ENCODE data around the gene KCTD13.

KCTD13 gene

DNA sequence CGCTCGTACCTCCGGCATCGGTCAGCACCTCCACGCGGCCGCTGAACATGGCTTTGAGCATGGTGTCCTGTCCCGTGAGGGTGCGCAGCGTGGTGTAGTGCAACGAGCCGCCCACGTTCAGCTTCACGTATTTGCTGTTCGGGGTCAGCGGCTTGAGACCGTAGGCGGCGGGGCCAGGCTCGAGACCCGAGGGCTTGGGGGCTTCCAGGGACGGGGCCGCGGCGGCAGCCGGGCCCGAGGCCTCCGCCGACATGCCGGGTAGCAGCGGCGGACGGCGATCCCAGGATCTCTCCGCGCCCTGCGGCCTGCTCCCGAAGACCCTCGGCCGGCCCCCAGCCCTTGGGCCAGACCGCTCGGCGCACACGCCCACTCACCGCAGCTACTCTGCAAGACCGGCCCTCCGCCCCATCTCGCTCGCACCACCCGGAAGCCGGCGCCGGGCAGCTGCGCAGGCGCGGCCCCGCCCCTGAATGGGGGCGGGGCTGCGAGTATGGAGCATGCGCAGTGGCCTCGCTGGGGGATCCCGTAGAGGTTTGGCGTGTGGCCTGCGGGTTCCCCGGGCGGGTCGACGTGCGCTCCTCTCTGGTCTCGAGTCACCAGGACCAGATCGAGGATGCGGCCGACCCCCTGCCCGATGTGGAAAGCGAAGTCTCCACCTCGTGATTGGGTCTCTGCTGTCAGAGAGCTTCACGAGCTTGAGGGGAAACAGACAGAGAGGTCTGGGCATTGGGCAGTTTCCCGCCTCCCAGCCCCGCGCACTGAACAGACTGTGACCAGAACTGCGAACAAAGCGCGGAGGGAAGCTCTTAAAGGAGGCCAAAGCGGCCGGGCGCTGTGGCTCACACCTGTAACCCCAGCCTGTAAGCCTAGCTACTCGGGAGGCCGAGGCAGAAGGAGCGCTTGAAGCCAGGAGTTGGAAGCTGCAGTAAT lies at the start of gene KCTD13:
Gene KCTD13, minus strand, starts transcription at position 446 of the 930 bp plus-strand sequence. Its CDS starts 193 bp downstream, at position 253.
- Histone ChIP-seq H3K36me3 (peaks cover 26% of the 10 kb centered on the region), H3K4me1 (ENCODE audit: control insufficient read depth in 1 of 2, insufficient read depth in 1 of 2, low read depth in 1 of 2, low read length in 1 of 2) (peaks cover 29 to 35% of the 10 kb centered on the region in 2 experiments), H3K4me3 (ENCODE audit: low read depth in 1 of 2, low read length in 1 of 2) (peak within 1 kb of the TSS; percentile 84 to 99), H3K27me3 (no peaks in the 10 kb centered on the region), H3K9me3 (no peaks in the 10 kb centered on the region), H3K27ac (peak within 1 kb of the TSS; percentile 83)
- TF ChIP-seq, protein P1, sequence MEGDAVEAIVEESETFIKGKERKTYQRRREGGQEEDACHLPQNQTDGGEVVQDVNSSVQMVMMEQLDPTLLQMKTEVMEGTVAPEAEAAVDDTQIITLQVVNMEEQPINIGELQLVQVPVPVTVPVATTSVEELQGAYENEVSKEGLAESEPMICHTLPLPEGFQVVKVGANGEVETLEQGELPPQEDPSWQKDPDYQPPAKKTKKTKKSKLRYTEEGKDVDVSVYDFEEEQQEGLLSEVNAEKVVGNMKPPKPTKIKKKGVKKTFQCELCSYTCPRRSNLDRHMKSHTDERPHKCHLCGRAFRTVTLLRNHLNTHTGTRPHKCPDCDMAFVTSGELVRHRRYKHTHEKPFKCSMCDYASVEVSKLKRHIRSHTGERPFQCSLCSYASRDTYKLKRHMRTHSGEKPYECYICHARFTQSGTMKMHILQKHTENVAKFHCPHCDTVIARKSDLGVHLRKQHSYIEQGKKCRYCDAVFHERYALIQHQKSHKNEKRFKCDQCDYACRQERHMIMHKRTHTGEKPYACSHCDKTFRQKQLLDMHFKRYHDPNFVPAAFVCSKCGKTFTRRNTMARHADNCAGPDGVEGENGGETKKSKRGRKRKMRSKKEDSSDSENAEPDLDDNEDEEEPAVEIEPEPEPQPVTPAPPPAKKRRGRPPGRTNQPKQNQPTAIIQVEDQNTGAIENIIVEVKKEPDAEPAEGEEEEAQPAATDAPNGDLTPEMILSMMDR (IDR thresholded peaks at IDR 0.05), result peak; percentile 25

DNA sequence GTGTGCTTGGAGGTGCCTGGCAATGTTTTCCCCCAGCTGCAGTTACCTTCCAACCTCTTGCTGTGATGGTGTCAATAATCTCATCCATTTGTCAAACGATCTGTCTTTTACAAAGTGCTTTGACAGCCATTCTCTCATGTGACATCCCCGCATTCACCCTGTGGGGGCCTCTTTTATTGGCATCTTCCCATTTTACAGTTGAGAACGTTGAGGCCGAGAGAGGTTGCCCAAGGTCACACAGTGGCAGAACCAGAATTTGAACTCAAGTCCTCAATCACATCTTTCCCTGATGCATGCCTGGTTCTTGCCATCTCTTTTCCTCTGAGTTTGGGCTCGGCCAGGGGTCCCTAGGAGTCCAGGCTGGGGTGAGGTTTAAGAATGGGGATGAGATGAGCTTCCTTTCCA lies 49.1 kb upstream of the KCTD13 start:
- Histone ChIP-seq H3K36me3 (peaks cover 26% of the 10 kb centered on the region), H3K27ac (peak overlapping the region; percentile 88)

GRCh38 chr16:29974291-29975133 lies 48.5 kb upstream of the KCTD13 start:
- peak overlapping the region; percentile 96 to 98 for H3K4me3 ChIP-seq (ENCODE audit: low read depth in 1 of 2, low read length in 1 of 2)

More for the DNA sequence above, 49.1 kb upstream of the KCTD13 start:
- TF ChIP-seq, protein P1 (IDR thresholded peaks at IDR 0.05), result no peak
- Histone ChIP-seq H3K9me3 (no peaks in the 10 kb centered on the region), H3K4me3 (ENCODE audit: low read depth in 1 of 2, low read length in 1 of 2) (peak overlapping the region; percentile 96 to 98), H3K27me3 (no peaks in the 10 kb centered on the region), H3K4me1 (ENCODE audit: control insufficient read depth in 1 of 2, insufficient read depth in 1 of 2, low read depth in 1 of 2, low read length in 1 of 2) (peaks cover 37 to 38% of the 10 kb centered on the region in 2 experiments)

GRCh38 chr16:29973384-29974246 lies 47.6 kb upstream of the KCTD13 start, which contains the start of gene TAOK2:
TAOK2 (plus strand) TSS chr16:29973868; CDS start chr16:29977773, 3,905 bp downstream.
- TF ChIP-seq, protein P1 (IDR thresholded peaks at IDR 0.05), result peak; percentile 55
- peak within 1 kb of the TSS; percentile 96 to 98 for H3K4me3 ChIP-seq (ENCODE audit: low read depth in 1 of 2, low read length in 1 of 2)
- peaks cover 37 to 38% of the 10 kb centered on the region in 2 experiments for H3K4me1 ChIP-seq (ENCODE audit: control insufficient read depth in 1 of 2, insufficient read depth in 1 of 2, low read depth in 1 of 2, low read length in 1 of 2)

More at GRCh38 chr16:29974291-29975133, 48.5 kb upstream of the KCTD13 start:
- Histone ChIP-seq H3K27ac (peak overlapping the region; percentile 88), H3K9me3 (no peaks in the 10 kb centered on the region), H3K4me1 (ENCODE audit: control insufficient read depth in 1 of 2, insufficient read depth in 1 of 2, low read depth in 1 of 2, low read length in 1 of 2) (peaks cover 37 to 38% of the 10 kb centered on the region in 2 experiments), H3K27me3 (no peaks in the 10 kb centered on the region), H3K36me3 (peaks cover 20% of the 10 kb centered on the region)
- TF ChIP-seq, protein P1 (IDR thresholded peaks at IDR 0.05), result no peak

More at GRCh38 chr16:29973384-29974246, 47.6 kb upstream of the KCTD13 start, which contains the start of gene TAOK2:
- H3K9me3 ChIP-seq, result no peaks in the 10 kb centered on the region
- peaks cover 14% of the 10 kb centered on the region for H3K36me3 ChIP-seq
- H3K27ac ChIP-seq, result peak within 1 kb of the TSS; percentile 88
- no peaks in the 10 kb centered on the region for H3K27me3 ChIP-seq

Data from neutrophil (primary cell).